GM19463 (cell line): ENCODE measurements around the gene FKBP1B.
"Not testable (repeated sequence)": the region's sequence is repeated elsewhere in the genome, so short reads cannot be mapped to it uniquely, and the experiment has no call there.

Source experiments
- ATAC-seq: cut with Tn5 transposase; IDR thresholded peaks from one replicate; pipeline ENCODE4 v1.9.1; 2021; ENCODE audit warnings: mild to moderate bottlenecking, moderate library complexity; ENCODE audit not compliant: unreplicated experiment

FKBP1B gene

GRCh38 chr2:24049485-24050021 lies at the start of gene FKBP1B:
FKBP1B (plus strand) TSS chr2:24049741; CDS start chr2:24049850, 109 bp downstream.
- no peak for ATAC-seq

- ATAC-seq: no peak
These were observed 41.8 kb upstream of the FKBP1B start for GRCh38 chr2:24007693-24008092.

GRCh38 chr2:24008672-24009366 lies 40.7 kb upstream of the FKBP1B start:
- ATAC-seq: no peak

- ATAC-seq: no peak
These were observed 40.2 kb upstream of the FKBP1B start for GRCh38 chr2:24009367-24009679.

- ATAC-seq: no peak
These were observed 39.7 kb upstream of the FKBP1B start, which contains the start of gene MFSD2B for GRCh38 chr2:24009680-24010476. MFSD2B (plus strand) TSS chr2:24010085; CDS start chr2:24010097, 12 bp downstream.

GRCh38 chr2:24010477-24011249 lies 38.9 kb upstream of the FKBP1B start:
- ATAC-seq: no peak

- ATAC-seq: no peak
These were observed 38.1 kb upstream of the FKBP1B start for GRCh38 chr2:24011250-24012104.

- no peak for ATAC-seq
These were observed 36.9 kb upstream of the FKBP1B start for GRCh38 chr2:24012521-24013188.

GRCh38 chr2:24014902-24015301 lies 34.6 kb upstream of the FKBP1B start:
- not testable (repeated sequence) for ATAC-seq

- ATAC-seq: no peak
These were observed 33.8 kb upstream of the FKBP1B start for GRCh38 chr2:24015562-24016375.

- no peak for ATAC-seq
These were observed 33.2 kb upstream of the FKBP1B start for GRCh38 chr2:24016376-24016761.

GRCh38 chr2:24016853-24017703 lies 32.5 kb upstream of the FKBP1B start:
- ATAC-seq: no peak

GRCh38 chr2:24017711-24018110 lies 31.8 kb upstream of the FKBP1B start:
- no peak for ATAC-seq

- ATAC-seq: no peak
These were observed 31.3 kb upstream of the FKBP1B start for GRCh38 chr2:24018241-24018640.

GRCh38 chr2:24019729-24020128 lies 29.8 kb upstream of the FKBP1B start:
- ATAC-seq: no peak

- ATAC-seq: no peak
These were observed 29.3 kb upstream of the FKBP1B start for GRCh38 chr2:24020244-24020643.

- no peak for ATAC-seq
These were observed 28.2 kb upstream of the FKBP1B start for GRCh38 chr2:24021122-24021998.
